Nephron (organoid): ENCODE results near the gene SALL4.
A peak's percentile ranks its signal among the peaks of the same experiment; 100 is the strongest.

Source experiments
- H3K27ac Mint-ChIP-seq, 3 experiments: 2 replicates each; pipeline ENCODE4 v1.8.0; 2020; ENCODE audit warnings: mixed read lengths in 3 of 3, mild to moderate bottlenecking in 2 of 3, moderate library complexity in 1 of 3
- H3K27me3 Mint-ChIP-seq: 2 replicates; pipeline ENCODE4 v1.8.0; 2021; ENCODE audit warnings: low read depth, mild to moderate bottlenecking, moderate library complexity, mixed read lengths
- H3K36me3 Mint-ChIP-seq: 2 replicates; pipeline ENCODE4 v1.8.0; 2020; ENCODE audit warnings: low read depth, mixed read lengths
- H3K4me1 Mint-ChIP-seq: 2 replicates; pipeline ENCODE4 v1.8.0; 2020; ENCODE audit warnings: mixed read lengths
- H3K4me3 Mint-ChIP-seq, 3 experiments: 2 replicates each; pipeline ENCODE4 v1.8.0; 2020; ENCODE audit warnings: mild to moderate bottlenecking in 3 of 3, mixed read lengths in 3 of 3, moderate library complexity in 2 of 3
- H3K9me3 Mint-ChIP-seq: 2 replicates; pipeline ENCODE4 v1.8.0; 2020; ENCODE audit warnings: mixed read lengths
- TF ChIP-seq, protein P1 (sequence below), 3 experiments: fragments of 200-600 bp; sonication (generic); IDR thresholded peaks; one replicate each; pipeline ENCODE4 v1.5.0; 2021; ENCODE audit warnings: antibody characterized with exemption in 3 of 3; ENCODE audit not compliant: unreplicated experiment in 3 of 3

Gene SALL4

DNA sequence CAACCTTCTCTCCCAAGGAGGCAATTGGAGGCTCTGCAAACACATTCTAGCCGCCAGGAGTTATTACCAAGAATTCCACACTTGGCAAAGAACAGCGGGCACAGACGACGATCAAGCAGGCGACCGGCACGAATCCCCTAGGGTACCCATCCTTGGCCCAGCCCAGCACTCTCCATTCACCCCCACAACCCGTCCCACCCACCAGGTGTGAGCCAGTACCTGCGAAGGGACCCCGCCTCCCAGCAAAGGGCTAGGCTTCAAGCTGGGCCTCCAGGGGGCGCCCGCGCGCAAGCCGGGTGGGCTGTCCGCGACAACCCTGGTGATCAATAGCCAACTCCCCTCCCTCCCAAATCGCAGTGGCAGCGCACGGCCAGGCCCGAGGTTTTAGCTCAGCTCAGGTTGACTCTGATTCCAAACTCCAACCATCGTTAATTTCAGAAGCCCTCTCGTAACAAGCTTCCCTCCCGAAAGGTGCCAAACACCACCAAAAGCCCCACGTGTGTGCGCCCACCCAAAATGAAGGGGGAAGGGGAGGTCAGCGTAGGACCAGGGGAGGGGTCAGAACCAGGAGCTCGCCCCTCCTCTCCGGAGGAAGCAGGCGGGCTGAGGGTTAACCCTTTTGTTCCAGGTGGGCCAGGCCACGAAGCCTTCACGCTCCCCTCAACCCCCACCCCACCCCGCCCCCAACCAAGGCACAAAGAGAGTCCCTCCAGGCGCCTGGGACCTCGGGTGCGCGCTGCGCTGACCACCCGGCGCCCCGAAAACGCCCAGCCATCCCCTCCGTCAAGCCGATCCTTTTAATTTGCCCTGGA, 2.1 kb downstream of the SALL4 start:
- Mint-ChIP-seq H3K36me3 (no peaks in the 10 kb centered on the region), H3K9me3 (no peaks in the 10 kb centered on the region), H3K4me1 (peaks cover 39% of the 10 kb centered on the region), H3K27ac (peak overlapping the region in 2 of 3 experiments; percentile 70 to 87), H3K27me3 (peaks cover 62% of the 10 kb centered on the region), H3K4me3 (peak overlapping the region; percentile 88 to 91 (median 90))
- TF ChIP-seq, protein P1, sequence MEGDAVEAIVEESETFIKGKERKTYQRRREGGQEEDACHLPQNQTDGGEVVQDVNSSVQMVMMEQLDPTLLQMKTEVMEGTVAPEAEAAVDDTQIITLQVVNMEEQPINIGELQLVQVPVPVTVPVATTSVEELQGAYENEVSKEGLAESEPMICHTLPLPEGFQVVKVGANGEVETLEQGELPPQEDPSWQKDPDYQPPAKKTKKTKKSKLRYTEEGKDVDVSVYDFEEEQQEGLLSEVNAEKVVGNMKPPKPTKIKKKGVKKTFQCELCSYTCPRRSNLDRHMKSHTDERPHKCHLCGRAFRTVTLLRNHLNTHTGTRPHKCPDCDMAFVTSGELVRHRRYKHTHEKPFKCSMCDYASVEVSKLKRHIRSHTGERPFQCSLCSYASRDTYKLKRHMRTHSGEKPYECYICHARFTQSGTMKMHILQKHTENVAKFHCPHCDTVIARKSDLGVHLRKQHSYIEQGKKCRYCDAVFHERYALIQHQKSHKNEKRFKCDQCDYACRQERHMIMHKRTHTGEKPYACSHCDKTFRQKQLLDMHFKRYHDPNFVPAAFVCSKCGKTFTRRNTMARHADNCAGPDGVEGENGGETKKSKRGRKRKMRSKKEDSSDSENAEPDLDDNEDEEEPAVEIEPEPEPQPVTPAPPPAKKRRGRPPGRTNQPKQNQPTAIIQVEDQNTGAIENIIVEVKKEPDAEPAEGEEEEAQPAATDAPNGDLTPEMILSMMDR (IDR thresholded peaks at IDR 0.05; ENCODE audit: unreplicated experiment in 3 of 3): peak; percentile 92 to 95 (median 94)

DNA sequence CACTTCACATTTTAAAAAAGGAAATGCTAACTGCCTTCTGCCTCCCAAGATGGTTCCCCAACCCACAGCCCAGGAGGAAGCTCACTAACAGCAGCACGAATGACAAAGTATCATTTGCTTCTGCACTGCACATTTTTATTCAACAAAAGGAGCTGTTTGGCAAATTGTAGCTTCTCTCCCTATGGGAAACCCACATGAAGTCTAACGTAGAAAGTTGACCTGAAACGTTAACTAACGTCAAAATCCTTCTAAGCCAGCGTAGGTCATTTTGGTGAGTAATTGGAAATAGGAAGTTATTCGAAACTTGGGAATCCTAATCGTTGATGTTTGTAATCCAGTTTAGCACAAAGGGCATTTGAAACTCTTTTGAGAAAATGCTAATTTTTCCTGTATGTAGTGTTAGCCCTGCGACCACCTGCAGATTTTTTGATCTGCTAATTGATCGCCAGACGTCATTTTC, 2.9 kb downstream of the SALL4 start:
- H3K4me1 Mint-ChIP-seq: peaks cover 39% of the 10 kb centered on the region
- H3K4me3 Mint-ChIP-seq: peak overlapping the region; percentile 88 to 91 (median 90)
- no peaks in the 10 kb centered on the region for H3K36me3 Mint-ChIP-seq
- TF ChIP-seq, protein P1 (IDR thresholded peaks at IDR 0.05; ENCODE audit: unreplicated experiment in 3 of 3): no peak
- H3K9me3 Mint-ChIP-seq: no peaks in the 10 kb centered on the region
- peaks cover 62% of the 10 kb centered on the region for H3K27me3 Mint-ChIP-seq
- peak overlapping the region in 1 of 3 experiments; percentile 87 for H3K27ac Mint-ChIP-seq

DNA sequence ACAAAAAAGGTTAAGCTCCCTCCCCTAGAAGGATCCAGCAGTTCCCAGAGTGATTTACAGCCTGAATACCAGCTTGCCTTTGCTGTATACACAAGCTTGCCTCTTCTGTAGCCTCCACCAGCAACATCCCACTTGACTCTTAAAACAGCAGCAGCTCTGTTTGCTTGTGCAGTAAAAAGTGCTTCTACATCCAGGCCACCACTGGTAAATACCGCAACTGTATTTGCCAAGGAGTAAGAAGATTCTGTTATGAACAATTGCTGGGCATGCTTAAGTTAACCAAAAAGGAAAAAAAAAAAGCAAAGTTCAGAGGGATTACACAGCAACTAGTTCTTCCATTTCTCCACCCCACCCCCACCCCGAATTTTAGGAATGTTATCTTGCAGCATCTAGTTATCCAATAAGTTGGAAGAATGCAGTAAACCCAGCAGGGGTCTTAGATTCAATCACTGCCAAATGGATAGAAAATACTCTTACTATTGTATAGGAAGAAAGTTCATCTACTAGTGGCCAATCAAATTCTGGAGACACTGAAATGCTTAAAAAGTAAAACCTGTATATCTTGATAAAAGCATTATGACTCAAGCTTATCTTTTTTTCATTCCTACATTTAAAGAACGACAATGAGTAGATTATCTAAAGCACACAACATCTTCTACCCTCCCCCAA, 4.8 kb downstream of the SALL4 start:
- Mint-ChIP-seq H3K27me3 (peaks cover 53% of the 10 kb centered on the region), H3K27ac (peak overlapping the region; percentile 4 to 86 (median 66)), H3K36me3 (no peaks in the 10 kb centered on the region), H3K9me3 (no peaks in the 10 kb centered on the region), H3K4me1 (peaks cover 45% of the 10 kb centered on the region), H3K4me3 (peak overlapping the region; percentile 48 to 69 (median 63))
- TF ChIP-seq, protein P1 (IDR thresholded peaks at IDR 0.05; ENCODE audit: unreplicated experiment in 3 of 3): no peak

DNA sequence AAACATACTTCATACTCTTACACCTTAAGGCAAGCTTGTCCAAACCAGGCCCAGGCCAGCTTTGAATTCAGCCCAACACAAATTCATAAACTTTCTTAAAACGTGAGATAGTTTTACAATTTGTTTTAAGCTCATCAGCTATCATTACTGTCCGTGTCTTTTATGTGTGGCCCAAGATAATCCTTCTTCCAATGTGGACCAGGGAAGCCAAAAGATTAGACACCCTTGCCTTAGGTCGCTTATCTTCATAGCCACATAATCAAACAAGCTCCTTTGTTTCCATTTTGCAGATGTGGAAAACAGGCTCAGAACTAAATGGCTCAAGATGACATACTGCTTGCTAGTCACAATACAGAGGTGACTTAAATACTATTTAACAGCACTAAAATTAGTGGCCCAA, 6.0 kb downstream of the SALL4 start:
- TF ChIP-seq, protein P1 (IDR thresholded peaks at IDR 0.05; ENCODE audit: unreplicated experiment in 3 of 3): no peak
- Mint-ChIP-seq H3K27me3 (peaks cover 44% of the 10 kb centered on the region), H3K4me1 (peaks cover 45% of the 10 kb centered on the region), H3K36me3 (no peaks in the 10 kb centered on the region), H3K9me3 (no peaks in the 10 kb centered on the region), H3K4me3 (no peak overlapping the region), H3K27ac (peak overlapping the region in 1 of 3 experiments; percentile 47)

DNA sequence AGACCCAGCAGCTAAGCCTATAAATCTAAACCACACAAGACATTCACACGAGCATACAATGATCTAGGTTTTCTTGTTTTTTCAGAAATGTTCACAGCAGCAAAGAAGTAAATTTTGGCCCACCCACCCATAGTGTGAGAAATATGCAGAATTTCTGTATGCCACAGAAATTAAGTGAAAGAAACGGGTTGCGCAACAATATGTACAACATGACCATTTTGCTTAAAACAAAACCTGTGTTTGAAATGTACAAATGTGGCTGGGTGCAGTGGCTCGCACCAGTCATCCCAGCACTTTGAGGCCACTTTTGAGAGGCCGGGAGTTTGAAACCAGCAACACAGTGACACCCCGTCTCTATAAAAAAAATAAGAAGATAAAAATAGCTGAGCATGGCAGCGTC, 9.4 kb downstream of the SALL4 start:
- H3K27me3 Mint-ChIP-seq: peaks cover 10% of the 10 kb centered on the region
- H3K4me3 Mint-ChIP-seq: no peak overlapping the region
- H3K4me1 Mint-ChIP-seq: peaks cover 19% of the 10 kb centered on the region
- H3K27ac Mint-ChIP-seq: no peak overlapping the region
- TF ChIP-seq, protein P1 (IDR thresholded peaks at IDR 0.05; ENCODE audit: unreplicated experiment in 3 of 3): no peak
- H3K36me3 Mint-ChIP-seq: peaks cover 26% of the 10 kb centered on the region
- no peaks in the 10 kb centered on the region for H3K9me3 Mint-ChIP-seq
